ENCODE measurements around the gene MANEAL. TPM values are rescaled to one million over a fixed set of nuclear protein-coding genes. Genes with fewer than 3 reads are reported as not detected.
A peak's percentile ranks its signal among the peaks of the same experiment; 100 is the strongest.

The MANEAL gene
- total RNA-seq, 1 experiment from 2014 or later: 22.7 TPM

DNA sequence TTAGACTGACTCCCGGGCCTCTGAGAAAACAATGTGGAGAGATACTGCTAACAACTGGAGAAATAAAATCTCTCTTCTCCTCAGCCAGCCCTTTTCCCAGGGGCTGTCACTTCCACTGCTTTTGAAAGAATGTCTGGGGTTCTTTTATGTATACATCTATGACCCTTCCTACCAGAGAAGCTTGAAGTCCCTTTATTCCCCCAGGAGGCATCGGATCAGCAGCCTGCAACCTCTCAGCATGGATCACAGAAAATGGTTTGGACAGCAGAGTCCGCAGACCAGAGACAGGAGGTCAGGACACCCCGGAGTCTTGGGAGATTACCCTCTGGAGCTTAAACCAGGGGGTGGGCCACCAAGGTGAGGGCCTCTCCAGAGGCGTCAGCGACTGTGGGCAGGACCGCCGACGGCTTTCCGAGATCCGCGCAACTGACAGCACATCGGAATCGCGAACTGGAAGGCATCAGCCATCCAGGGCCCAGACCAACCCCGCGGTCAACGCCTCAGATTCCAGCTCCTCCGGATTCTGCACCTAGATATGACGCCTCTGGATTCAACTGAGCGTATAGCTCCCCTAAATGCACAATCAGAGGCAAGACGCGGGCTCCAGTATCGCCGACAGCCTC is 29.7 kb upstream of the MANEAL start:
- Histone ChIP-seq H3T11ph (ENCODE audit: low read length) (no peak overlapping the region), H4K8ac (replicated peaks; ENCODE audit: insufficient read length, low read depth, low read length) (no peak overlapping the region), H3K27ac (ENCODE audit: insufficient read length, low read depth, low read length) (no peak overlapping the region), H3K14ac (ENCODE audit: insufficient read depth, low read length) (no peak overlapping the region), H2BK20ac (ENCODE audit: low read depth, low read length, poor library complexity, severe bottlenecking) (no peak overlapping the region), H3K4ac (ENCODE audit: low read depth, low read length) (no peak overlapping the region), H3K9ac (ENCODE audit: extremely low read depth, insufficient read length, low read length) (no peak overlapping the region), H2BK12ac (ENCODE audit: insufficient read length, low read depth, low read length) (no peak overlapping the region), H3K18ac (ENCODE audit: insufficient read length, low read depth, low read length) (no peak overlapping the region), H3K79me1 (ENCODE audit: insufficient read depth, low read depth, low read length, poor library complexity, severe bottlenecking) (no peaks in the 10 kb centered on the region), H3K23ac (ENCODE audit: insufficient read length, low read depth, low read length) (no peak overlapping the region), H2BK15ac (ENCODE audit: low read depth, low read length) (no peak overlapping the region), H2BK5ac (ENCODE audit: insufficient read length, low read length) (no peak overlapping the region), H3K79me2 (ENCODE audit: insufficient read depth, low read length) (no peaks in the 10 kb centered on the region), H3K4me2 (ENCODE audit: insufficient read depth, insufficient read length, low read length) (no peak overlapping the region), H2BK120ac (ENCODE audit: low read depth, low read length, poor library complexity, severe bottlenecking) (no peak overlapping the region), H3K56ac (ENCODE audit: insufficient read length, low read depth, low read length) (no peak overlapping the region), H3K9me3 (ENCODE audit: control insufficient read depth, low read depth, low read length) (no peaks in the 10 kb centered on the region), H4K5ac (ENCODE audit: insufficient read length, low read depth, low read length) (no peak overlapping the region), H4K20me1 (ENCODE audit: control insufficient read depth, insufficient read depth, insufficient read length) (no peaks in the 10 kb centered on the region), H3K4me1 (ENCODE audit: insufficient read depth, low read length) (peaks cover 4% of the 10 kb centered on the region; the same call in 1 of the 2 replicates), H3K27me3 (ENCODE audit: insufficient read depth, low read length) (peaks cover 28% of the 10 kb centered on the region), H3K23me2 (ENCODE audit: insufficient read length, low read depth, low read length, poor library complexity, severe bottlenecking) (peaks cover 19% of the 10 kb centered on the region), H4K91ac (ENCODE audit: insufficient read length, low read depth, low read length) (no peak overlapping the region), H2AK5ac (ENCODE audit: insufficient read length, low read length) (no peak overlapping the region), H2AFZ (ENCODE audit: low read length) (no peak overlapping the region)
- no peak for DNase-seq
- Mint-ChIP-seq H3K4me3 (peak overlapping the region in 1 of 2 experiments; percentile 88; a peak in 3 of 5 replicates), H3K27ac (no peak overlapping the region), H3K4me1 (peaks cover 26 to 30% of the 10 kb centered on the region in 2 experiments), H3K9me3 (no peaks in the 10 kb centered on the region; a peak in 1 of 5 replicates), H3K36me3 (ENCODE audit: insufficient read depth in 1 of 3, low read depth in 3 of 3) (no peaks in the 10 kb centered on the region), H3K27me3 (ENCODE audit: low read depth) (no peaks in the 10 kb centered on the region; the same call in 1 of the 2 replicates)
- no CpG with 5 or more reads among the region's 25 CpGs for WGBS (ENCODE audit: extremely low coverage, insufficient read length, low lambda C conversion rate)
- no peak for TF ChIP-seq CTCF (conservative IDR thresholded peaks at IDR 0.05)
